T47D (cell line): ENCODE data around the gene CDC42BPG.

Source experiments
- DNase-seq, 2 experiments: peaks; one replicate each; pipeline versions ENCODE4 v3.0.0 to v3.0.0-alpha.2; 2011 to 2012; ENCODE audit warnings: low read depth in 1 of 2, low spot score in 1 of 2
- JUND ChIP-seq: IDR thresholded peaks from 2 replicates; pipeline ENCODE4 v1.6.1; 2012; ENCODE audit warnings: low read depth
- in situ Hi-C: cut with HindIII; loops from 2 replicates; pipeline ENCODE4 v1.10.0; 2016; ENCODE audit warnings: low sequenced_read_pairs, low pct_unique_long_range_greater_than_20kb

CDC42BPG gene, protein sequence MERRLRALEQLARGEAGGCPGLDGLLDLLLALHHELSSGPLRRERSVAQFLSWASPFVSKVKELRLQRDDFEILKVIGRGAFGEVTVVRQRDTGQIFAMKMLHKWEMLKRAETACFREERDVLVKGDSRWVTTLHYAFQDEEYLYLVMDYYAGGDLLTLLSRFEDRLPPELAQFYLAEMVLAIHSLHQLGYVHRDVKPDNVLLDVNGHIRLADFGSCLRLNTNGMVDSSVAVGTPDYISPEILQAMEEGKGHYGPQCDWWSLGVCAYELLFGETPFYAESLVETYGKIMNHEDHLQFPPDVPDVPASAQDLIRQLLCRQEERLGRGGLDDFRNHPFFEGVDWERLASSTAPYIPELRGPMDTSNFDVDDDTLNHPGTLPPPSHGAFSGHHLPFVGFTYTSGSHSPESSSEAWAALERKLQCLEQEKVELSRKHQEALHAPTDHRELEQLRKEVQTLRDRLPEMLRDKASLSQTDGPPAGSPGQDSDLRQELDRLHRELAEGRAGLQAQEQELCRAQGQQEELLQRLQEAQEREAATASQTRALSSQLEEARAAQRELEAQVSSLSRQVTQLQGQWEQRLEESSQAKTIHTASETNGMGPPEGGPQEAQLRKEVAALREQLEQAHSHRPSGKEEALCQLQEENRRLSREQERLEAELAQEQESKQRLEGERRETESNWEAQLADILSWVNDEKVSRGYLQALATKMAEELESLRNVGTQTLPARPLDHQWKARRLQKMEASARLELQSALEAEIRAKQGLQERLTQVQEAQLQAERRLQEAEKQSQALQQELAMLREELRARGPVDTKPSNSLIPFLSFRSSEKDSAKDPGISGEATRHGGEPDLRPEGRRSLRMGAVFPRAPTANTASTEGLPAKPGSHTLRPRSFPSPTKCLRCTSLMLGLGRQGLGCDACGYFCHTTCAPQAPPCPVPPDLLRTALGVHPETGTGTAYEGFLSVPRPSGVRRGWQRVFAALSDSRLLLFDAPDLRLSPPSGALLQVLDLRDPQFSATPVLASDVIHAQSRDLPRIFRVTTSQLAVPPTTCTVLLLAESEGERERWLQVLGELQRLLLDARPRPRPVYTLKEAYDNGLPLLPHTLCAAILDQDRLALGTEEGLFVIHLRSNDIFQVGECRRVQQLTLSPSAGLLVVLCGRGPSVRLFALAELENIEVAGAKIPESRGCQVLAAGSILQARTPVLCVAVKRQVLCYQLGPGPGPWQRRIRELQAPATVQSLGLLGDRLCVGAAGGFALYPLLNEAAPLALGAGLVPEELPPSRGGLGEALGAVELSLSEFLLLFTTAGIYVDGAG (N-terminal part only)

DNA sequence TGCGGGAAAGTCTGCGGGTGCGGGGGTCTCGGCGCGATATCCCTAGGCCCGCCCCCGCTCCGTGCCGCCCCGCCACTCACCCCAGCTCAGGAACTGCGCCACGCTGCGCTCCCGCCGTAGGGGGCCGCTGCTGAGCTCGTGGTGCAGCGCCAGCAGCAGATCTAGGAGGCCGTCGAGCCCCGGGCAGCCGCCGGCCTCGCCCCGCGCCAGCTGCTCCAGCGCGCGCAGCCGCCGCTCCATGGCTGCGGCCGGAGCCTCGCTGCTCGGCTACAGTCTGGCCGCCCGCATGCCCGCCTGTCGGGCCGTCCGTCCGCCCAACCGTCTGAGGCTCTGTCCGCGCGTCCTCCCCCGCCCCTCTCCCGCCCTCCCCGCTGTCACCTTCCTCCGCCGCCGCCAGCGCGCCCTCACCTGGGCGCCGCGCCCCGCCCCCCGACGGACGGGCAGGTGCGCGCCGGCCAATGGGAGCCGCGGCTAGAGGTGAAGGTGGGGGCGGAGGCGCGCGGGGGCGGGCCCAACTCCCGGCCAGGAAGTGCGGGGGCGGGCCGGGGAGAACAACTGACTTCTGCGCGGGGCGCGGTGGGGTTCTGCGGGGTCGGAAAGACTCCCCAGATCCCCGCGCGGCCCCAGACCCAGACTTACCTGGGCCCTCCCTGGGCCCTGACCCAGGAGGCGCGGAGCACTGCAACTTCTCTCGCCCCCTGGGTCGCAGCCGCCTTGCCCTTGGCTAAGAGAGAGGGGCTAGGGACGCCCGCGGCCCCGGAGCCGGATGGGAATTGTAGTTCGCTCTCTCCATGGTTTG is at the start of gene CDC42BPG:
Gene CDC42BPG, minus strand, starts transcription at position 324 of the 799 bp plus-strand sequence. Its CDS starts 84 bp downstream, at position 240.
- no peak for TF ChIP-seq JUND
- DNase-seq = peak; percentile 95 to 96
- in situ Hi-C loops = no loop called here

DNA sequence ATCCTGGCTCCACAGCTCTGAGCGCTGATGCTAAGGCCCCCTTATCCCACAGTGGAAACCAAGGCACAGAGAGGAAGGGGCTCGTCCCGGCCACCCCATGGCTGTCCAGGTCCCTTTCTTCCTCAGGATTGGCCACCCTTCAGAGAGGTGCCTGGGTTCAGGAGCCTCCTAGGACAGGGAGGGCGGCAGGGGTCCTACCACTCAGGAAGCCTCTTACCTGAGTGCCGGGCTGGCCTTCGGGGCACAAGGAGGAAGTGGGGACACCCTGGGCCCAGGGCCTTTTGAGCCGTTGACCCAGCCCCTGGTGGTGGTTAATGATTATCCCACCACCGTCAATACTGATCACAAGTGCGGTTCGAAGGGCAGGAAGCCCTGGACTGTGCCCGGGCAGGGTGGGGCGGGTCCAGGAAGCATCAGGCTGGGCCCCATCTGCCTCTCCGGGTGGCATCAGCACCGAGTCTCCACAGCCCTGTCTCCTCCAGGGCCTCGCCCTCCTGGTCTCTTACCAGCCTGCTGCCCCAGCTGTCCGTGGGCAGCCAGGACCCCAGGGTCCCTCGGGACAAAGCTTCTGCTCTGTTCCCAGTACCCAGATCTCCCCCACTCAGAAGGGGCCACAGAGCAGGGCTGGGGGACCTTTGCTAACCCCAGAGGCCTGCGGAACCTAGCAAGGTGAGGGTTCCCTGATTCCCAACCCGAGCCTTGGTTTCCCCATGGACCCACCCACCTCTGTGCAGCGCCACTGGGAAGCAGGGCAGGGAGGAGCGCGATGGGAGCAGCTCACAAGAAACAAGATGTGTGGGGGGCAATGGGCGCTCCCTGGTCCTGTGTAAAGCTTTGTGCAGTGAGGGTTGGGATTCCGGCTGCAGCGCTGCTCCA is 49.0 kb upstream of the CDC42BPG start:
- in situ Hi-C loops = no loop called here
- TF ChIP-seq JUND = no peak
- no peak for DNase-seq

DNA sequence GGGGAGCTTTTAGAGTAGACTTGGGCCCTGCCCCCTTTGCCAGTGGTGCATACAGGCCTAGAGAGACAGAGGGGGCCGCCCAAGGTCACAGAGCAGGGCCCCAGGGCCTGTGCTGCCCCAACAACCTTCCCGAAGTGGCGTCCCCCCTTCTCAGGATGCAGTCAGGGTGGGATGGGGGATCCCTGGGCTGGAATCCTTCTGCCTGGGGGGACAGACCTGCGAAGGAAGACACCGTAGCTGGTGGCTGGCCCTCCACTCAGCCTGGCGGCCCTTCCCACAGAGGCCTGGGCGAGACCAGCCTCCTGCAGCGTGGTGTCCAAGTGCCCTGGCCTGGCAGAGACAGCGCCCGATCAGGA is 48.4 kb upstream of the CDC42BPG start:
- TF ChIP-seq JUND = no peak

DNA sequence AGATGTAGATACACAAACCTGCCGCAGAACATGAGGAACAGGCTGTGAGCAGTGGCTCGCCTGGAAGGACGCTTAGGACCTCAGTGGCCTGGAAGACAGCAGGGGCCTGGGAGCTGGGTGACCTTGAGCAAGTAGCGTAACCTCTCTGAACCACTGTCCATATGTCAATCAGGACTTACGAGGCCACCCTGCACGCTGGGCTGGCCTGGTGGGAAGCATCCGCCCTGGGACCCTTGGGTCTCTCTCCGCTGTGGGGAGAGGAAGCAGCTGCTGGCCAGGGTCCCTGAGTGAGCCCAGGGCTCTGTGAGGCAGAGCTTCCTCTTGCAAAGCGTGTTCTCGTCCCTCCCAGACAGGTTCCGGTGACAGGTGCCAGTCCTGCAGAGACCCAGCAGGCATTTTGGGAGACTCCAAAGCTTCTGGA is 48.0 kb upstream of the CDC42BPG start:
- no peak for DNase-seq
- no peak for TF ChIP-seq JUND
- in situ Hi-C loops = no loop called here

More for the DNA sequence above, 48.4 kb upstream of the CDC42BPG start:
- no peak for DNase-seq
- in situ Hi-C loops = no loop called here

DNA sequence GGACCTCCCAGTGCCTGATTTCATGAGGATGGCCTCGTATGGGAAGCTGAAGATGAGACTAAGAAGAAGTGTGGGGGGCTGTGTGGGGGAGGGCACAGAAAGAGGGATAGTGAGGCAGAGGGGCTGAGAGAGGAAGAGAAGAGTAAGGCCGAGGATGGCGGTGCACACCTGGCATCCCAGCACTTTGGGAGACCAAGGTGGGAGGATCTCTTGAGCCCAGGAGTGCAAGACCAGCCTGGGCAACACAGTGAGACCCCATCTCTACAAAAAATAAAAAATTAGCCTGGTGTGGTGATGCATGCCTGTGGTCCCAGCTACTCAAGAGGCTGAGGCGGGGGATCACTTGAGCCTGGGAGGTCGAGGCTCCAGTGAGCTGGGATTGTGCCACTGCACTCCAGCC is 47.4 kb upstream of the CDC42BPG start:
- TF ChIP-seq JUND = no peak
- in situ Hi-C loops = no loop called here
- no peak for DNase-seq

DNA sequence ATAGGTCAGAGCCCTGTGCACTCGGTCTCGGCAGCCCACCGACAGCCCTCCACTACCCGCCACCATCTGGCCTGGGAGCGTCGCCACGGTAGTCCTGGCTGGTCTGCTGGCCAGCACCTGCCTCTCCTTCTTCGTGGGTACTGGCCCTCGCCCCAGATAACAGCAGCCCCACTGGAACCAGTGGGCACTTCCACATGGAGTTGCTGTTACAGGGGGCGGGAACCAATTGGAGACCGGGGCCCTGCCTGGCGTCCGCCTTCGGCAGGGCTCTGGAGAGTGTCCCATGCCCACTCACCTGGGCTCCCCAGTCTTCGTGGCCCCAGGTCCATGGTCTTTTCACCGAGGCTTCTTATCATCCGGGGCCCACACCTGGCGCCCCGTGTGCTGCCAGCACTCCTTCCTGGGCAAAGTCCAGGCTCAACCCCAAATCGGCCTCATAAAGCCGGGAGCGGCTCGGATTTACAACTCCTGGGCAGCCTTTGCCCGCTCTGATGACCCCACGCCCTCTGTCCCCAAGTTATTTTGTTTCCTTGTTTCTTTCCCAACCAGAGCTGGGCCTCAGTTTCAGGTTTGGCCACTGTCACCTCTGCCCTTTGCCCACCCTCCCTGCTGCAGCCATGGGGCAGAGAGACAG is 46.9 kb upstream of the CDC42BPG start:
- no peak for DNase-seq
- TF ChIP-seq JUND = no peak
- in situ Hi-C loops = no loop called here

DNA sequence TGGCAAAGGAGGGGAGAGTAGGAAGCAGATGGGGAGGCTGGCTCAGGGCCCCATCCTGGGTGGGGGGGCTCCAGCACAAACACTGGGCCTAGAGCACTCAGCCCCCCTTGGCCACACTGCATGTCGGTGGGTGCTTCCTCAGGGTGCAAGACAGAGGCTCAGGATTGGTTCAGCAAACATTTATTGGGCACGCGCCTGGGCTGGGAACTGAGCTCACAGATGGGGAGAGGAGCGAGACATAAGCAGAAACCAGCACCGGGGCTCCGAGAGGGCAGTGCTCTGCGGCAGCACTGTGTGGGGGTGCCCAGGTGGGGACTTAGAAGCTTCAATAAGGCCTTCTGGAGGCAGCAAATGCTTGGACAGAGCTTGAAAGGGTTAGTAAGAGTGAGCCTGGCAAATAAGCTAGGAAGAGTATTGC is 46.1 kb upstream of the CDC42BPG start:
- DNase-seq = no peak
- in situ Hi-C loops = no loop called here
- TF ChIP-seq JUND = no peak

DNA sequence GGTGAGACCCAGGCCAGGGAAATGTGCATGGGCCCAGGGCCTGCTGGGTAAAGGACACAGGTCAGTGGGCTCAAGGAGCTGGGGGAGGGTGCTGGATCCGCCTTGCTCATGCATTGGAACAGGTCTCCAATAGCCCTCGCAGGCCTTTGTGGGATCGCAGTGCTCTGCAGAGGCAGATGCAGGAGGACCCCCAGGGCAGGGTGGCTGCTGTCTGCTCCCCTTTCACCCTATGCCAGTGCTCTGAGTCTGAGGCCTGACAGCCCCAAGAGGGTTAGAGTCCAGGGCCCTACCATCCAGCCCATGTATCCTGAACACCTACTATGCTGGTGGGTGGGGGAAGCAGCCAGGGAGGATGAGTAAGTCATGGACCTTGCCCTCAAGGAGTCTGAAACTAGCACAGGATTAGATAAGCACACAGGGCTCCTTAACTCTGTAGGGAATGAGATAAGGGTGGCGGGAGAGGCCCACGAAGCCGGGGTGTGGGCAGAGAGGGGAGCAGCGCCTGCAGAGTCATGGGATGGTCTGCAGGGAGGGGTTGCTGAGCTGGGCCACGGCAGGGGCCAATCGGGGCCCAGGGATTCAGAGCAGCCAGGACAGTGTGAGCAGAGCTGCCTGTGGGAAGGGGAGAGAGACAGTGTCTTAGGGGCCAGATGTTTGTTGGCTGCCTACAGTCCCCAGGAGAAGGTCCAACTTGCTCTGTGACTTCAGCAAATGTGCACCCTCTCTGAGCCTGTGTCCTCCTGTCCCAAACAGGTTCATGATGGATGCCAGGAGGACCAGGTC is 44.5 kb upstream of the CDC42BPG start:
- DNase-seq = no peak
- TF ChIP-seq JUND = no peak
- in situ Hi-C loops = no loop called here

DNA sequence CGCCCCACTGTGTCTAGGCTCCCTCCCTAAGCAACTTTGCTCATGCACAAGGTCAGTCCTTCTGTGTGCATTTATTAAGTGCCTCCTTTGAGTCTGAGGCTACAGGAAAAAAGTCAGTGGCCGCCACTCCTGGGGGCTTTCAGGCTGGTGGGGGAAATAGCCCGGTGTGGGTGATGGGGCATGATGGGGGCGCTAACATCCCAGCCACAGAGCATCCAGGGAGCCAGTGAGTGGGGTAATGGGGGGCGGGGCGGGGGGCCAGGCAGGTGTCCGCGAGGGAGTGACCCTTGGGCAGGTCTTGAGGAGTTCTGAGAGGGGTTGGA is 43.9 kb upstream of the CDC42BPG start:
- in situ Hi-C loops = no loop called here
- no peak for DNase-seq
- TF ChIP-seq JUND = no peak
